Ovary (tissue), 9 donors: ENCODE data around the gene PPA1. TPM values are rescaled to one million over a fixed set of nuclear protein-coding genes. Genes with fewer than 3 reads are reported as not detected.
"Not testable (repeated sequence)": the region's sequence is repeated elsewhere in the genome, so short reads cannot be mapped to it uniquely, and the experiment has no call there.

Experiments used
- DNase-seq, 5 donors: peaks; one replicate each; pipeline ENCODE4 v3.0.0-alpha.2; 2019 to 2020
- H3K27ac ChIP-seq, 2 donors: fragments of 200-600 bp; one replicate each; pipeline versions ENCODE4 v1.5.1 to v1.8.0; 2019 to 2022
- H3K27me3 ChIP-seq: fragments of 200-600 bp; one replicate; pipeline ENCODE4 v1.8.0; 2022
- H3K36me3 ChIP-seq: fragments of 200-600 bp; sonication (generic); one replicate; pipeline ENCODE4 v1.5.1; 2019
- H3K4me1 ChIP-seq: one replicate; pipeline ENCODE4 v1.8.1; 2013; ENCODE audit warnings: mild to moderate bottlenecking, moderate library complexity; ENCODE audit not compliant: insufficient read depth
- H3K4me3 ChIP-seq: fragments of 200-600 bp; sonication (generic); one replicate; pipeline ENCODE4 v1.5.1; 2017
- H3K9me3 ChIP-seq, 2 donors: fragments of 200-600 bp in 1 of 2; sonication (generic) in 1 of 2; one replicate each; pipeline versions ENCODE4 v1.5.1 to v1.8.1; 2013 to 2019; ENCODE audit warnings: mild to moderate bottlenecking in 1 of 2, moderate library complexity in 1 of 2
- EP300 ChIP-seq: sonication (generic); formaldehyde crosslinking; IDR thresholded peaks from one replicate; pipeline ENCODE4 v1.6.1; 2017; ENCODE audit warnings: antibody characterized with exemption
- POLR2A ChIP-seq: fragments of 450-650 bp; IDR thresholded peaks from one replicate; pipeline ENCODE4 v1.6.1; 2017; ENCODE audit warnings: antibody characterized with exemption, mild to moderate bottlenecking, moderate library complexity
- WGBS, 3 donors: extraction: QIAGEN DNeasy Blood & Tissue Kit in 1 of 3; methylation state at CpG; one replicate each; pipeline versions ENCODE4 v1.1.5 to v1.1.7; 2013 to 2017; 5-methylcytosine and 5-hydroxymethylcytosine counted together
- intact Hi-C, 4 donors: fragments of 100-400 bp; cut with DNase I; formaldehyde crosslinking; loops; one replicate each; pipeline versions ENCODE4 v1.11.0 to v1.15.1; 2022 to 2023
- polyA plus RNA-seq, 2 donors: library from polyadenylated mRNA; stranded (reverse); fragments of 200-250 nt in 1 of 2; fragments of 350-450 nt in 1 of 2; fragmentation: Illumina TruSeq in 1 of 2; extraction: RNeasy Lipid Tissue Mini Kit (QIAGEN cat#74804) in 1 of 2; gene quantifications; one replicate each; pipeline ENCODE4 v1.2.3, GENCODE V29; 2013 to 2014
- total RNA-seq, 7 donors: library from RNA; depleted of rRNA in 2 of 7; stranded (reverse); fragments of >200 nt in 2 of 7; fragmentation: NEBNext Ultra II Directional in 3 of 7; extraction: Animal tissue kit (Norgen Biotek cat#: 25700) in 3 of 7; gene quantifications; one replicate each; pipeline versions ENCODE4 v1.1.0 to v1.2.4, GENCODE V29; 2016 to 2023
- TF ChIP-seq, protein P1 (sequence below), 3 donors: fragments of 450-650 bp in 2 of 3; fragments of 200-600 bp in 1 of 3; IDR thresholded peaks; one replicate each; pipeline versions ENCODE4 v1.5.1 to v1.8.0; 2016 to 2022; ENCODE audit warnings: antibody characterized with exemption in 3 of 3, mild to moderate bottlenecking in 1 of 3
- donor health status: DM: no; HTN: no; CAD: no; lungs with moderate emphysema.
- donor health status: DM: no; HTN: no; CAD: no.
- donor health status: Bipolar disorder and iron deficiency.
- donor health status: DM: yes; HTN: yes; CAD: no.
- donor health status: DM: no; HTN: no; CAD: no.
- donor health status: DM: yes; HTN: yes; CAD: no.

The PPA1 gene
- total and polyA plus RNA-seq, 9 donors, result 36.8 to 162 (median 78.4) TPM

DNA sequence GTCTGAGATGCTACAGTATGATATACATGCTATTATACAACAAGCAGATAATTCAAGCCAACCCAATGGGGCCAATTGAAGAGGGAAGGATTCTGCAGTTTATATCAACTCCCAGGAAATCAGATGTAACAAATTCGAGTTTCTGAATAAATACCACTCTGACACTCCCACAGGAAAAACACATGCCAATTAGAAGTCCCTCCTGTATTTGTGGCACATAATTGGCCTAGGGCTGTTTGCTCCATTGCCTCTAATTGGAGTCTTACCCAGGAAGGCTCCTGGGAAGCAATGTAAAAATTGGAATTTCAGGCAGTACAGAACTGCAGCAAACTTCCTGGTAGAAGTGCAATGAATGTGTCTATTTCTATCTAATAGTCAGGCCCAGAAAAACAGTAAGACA, 4.7 kb downstream of the PPA1 start:
- no peaks in the 10 kb centered on the region for H3K9me3 ChIP-seq
- no peak overlapping the region for H3K27ac ChIP-seq
- TF ChIP-seq EP300, result no peak
- TF ChIP-seq POLR2A, result no peak
- TF ChIP-seq, protein P1, sequence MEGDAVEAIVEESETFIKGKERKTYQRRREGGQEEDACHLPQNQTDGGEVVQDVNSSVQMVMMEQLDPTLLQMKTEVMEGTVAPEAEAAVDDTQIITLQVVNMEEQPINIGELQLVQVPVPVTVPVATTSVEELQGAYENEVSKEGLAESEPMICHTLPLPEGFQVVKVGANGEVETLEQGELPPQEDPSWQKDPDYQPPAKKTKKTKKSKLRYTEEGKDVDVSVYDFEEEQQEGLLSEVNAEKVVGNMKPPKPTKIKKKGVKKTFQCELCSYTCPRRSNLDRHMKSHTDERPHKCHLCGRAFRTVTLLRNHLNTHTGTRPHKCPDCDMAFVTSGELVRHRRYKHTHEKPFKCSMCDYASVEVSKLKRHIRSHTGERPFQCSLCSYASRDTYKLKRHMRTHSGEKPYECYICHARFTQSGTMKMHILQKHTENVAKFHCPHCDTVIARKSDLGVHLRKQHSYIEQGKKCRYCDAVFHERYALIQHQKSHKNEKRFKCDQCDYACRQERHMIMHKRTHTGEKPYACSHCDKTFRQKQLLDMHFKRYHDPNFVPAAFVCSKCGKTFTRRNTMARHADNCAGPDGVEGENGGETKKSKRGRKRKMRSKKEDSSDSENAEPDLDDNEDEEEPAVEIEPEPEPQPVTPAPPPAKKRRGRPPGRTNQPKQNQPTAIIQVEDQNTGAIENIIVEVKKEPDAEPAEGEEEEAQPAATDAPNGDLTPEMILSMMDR (IDR thresholded peaks at IDR 0.05), result no peak
- H3K4me3 ChIP-seq, result no peak overlapping the region
- DNase-seq, result no peak
- no peaks in the 10 kb centered on the region for H3K36me3 ChIP-seq
- no peaks in the 10 kb centered on the region for H3K4me1 ChIP-seq
- H3K27me3 ChIP-seq, result no peaks in the 10 kb centered on the region
- intact Hi-C loops, result no loop called here
- 7 to 33% (median 15%) methylated on average over 1 of the region's 1 CpG for WGBS, 3 donors

DNA sequence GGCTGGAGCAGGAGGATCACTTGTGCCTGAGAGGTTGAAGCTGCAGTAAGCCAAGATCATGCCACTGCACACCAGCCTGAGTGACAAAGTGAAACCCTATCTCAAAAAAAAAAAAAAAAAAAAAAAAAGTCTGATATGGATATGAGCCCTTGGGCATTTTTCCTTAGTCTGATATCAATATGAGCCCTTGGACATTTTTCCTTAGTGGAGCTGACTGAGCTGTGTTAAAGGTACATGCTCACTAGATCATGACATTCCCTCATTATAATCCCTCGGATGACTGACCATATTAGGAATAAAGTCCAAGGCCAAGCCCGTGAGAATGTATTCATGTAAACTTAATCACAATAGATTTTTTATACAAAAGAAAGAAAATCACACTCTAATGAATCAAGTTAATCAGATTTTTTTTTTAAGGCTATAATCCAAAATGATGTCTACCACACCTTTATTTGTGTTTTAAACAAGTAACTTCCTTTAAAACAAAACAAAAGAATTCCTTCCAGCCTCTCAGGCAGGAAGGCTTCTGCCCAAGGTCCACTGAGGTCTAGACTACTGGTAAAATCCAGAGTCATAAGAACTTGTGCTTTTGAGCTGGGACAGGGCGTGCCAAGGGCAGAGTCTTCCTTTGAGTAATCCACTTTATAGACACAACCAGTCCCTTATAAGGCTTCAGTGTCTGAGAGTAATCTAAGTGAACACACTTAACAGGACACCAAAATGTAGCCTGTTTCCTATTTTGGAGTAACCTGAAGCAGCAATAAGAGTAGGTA, 5.5 kb downstream of the PPA1 start:
- DNase-seq, result no peak
- no peak for TF ChIP-seq POLR2A
- intact Hi-C loops, result no loop called here
- Histone ChIP-seq H3K4me1 (no peaks in the 10 kb centered on the region), H3K9me3 (no peaks in the 10 kb centered on the region), H3K36me3 (no peaks in the 10 kb centered on the region), H3K27me3 (no peaks in the 10 kb centered on the region), H3K27ac (no peak overlapping the region), H3K4me3 (no peak overlapping the region)
- 33 to 47% (median 35%) methylated on average over 3 of the region's 3 CpGs for WGBS, 3 donors

DNA sequence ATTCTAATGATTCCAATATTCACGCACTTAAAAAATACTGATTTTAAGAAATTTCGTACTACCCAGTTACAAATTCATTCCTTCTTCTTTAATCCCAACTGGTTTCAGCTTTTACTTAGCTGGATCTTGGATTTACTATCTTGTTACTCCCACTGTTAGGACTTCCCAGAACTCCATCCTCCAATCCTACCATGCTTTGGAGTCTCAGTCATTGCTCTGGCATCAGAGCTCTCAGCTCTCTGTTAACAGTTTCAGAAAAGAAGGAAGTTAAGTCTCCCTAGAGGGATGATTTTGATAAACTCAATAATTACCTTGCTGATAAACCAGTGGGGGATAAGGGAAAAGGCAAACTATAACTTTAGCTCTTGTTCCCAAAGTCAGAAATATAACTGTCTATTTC, 9.5 kb downstream of the PPA1 start:
- H3K27ac ChIP-seq, result no peak overlapping the region
- TF ChIP-seq, protein P1 (IDR thresholded peaks at IDR 0.05), result no peak
- TF ChIP-seq EP300 (no peak), POLR2A (no peak)
- DNase-seq, result no peak
- H3K9me3 ChIP-seq, result no peaks in the 10 kb centered on the region
- no peaks in the 10 kb centered on the region for H3K4me1 ChIP-seq
- 81 to 95% (median 90%) methylated on average over 2 of the region's 2 CpGs for WGBS, 3 donors
- no peaks in the 10 kb centered on the region for H3K36me3 ChIP-seq
- H3K4me3 ChIP-seq, result no peak overlapping the region
- H3K27me3 ChIP-seq, result no peaks in the 10 kb centered on the region
- intact Hi-C loops, result loop anchor here (2.0 to 5.0 kb wide), 3 partner anchors 139 to 141 kb away; no protein-coding TSS in a partner anchor

DNA sequence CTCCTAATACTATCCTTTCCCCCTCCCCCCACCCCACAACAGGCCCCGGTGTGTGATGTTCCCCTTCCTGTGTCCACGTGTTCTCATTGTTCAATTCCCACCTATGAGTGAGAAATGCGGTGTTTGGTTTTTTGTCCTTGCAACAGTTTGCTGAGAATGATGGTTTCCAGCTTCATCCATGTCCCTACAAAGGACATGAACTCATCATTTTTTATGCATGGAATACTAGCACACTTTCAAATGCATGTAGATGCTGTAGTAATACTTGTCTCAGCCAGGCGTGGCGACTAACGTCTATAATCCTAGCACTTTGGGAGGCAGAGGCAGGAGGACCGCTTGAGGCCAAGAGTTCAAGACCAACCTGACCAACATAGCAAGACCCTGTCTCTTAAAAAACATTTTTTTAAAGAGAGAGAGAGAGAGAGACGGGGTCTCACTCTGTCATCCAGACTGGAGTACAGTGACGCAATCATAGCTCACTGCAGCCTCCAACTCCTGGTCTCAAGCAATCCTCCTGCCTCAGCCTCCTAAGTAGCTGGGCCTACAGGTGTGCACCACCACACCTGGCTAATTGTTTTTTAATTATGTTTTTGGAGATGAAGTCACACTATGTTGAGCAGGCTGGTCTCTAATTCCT, 10.3 kb downstream of the PPA1 start:
- H3K27ac ChIP-seq, H3K36me3 ChIP-seq, H3K4me1 ChIP-seq, H3K27me3 ChIP-seq, DNase-seq, H3K9me3 ChIP-seq, H3K4me3 ChIP-seq: not testable (repeated sequence)
- WGBS, 3 donors, result 80 to 84% (median 83%) methylated on average over 9 of the region's 9 CpGs
- intact Hi-C loops, result loop anchor here in 3 of 4 donors (2.0 to 5.0 kb wide), 2 partner anchors 139 to 142 kb away; no protein-coding TSS in a partner anchor

DNA sequence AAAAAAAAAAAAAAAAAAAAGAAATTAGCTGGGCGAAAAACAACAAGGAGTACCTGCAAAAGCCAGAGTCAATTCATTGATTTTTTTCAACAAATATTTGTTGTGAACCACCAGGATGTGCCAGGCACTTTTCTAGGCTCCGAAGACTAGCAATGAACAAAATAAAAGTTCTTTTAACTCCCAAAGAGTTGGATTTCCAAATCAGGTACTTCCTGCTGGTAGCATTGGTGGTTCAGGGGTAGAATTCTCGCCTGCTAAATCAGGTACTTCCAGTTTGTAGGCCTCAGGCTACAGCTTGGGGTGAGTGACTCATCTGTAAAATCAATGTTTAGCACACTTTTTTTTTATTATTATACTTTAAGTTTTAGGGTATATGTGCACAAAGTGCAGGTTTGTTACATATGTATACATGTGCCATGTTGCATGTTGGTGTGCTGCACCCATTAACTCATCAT, 10.9 kb downstream of the PPA1 start:
- Histone ChIP-seq H3K4me1 (no peaks in the 10 kb centered on the region), H3K4me3 (no peak overlapping the region), H3K27ac (no peak overlapping the region), H3K36me3 (no peaks in the 10 kb centered on the region), H3K27me3 (no peaks in the 10 kb centered on the region), H3K9me3 (no peaks in the 10 kb centered on the region)
- 90 to 97% (median 97%) methylated on average over 3 of the region's 3 CpGs for WGBS, 3 donors
- DNase-seq, result no peak
- TF ChIP-seq, protein P1 (IDR thresholded peaks at IDR 0.05), result no peak
- intact Hi-C loops, result loop anchor here in 3 of 4 donors (2.0 to 5.0 kb wide), 2 partner anchors 140 to 142 kb away; no protein-coding TSS in a partner anchor
